Activated CD8-positive, alpha-beta memory T cell treated with anti-CD3 and anti-CD28 coated beads, Interleukin-2, amount 50 U/mL, for 1 hour (primary cell): ENCODE results near the gene BNIP5.

Experiments
- DNase-seq: peaks from one replicate; pipeline ENCODE4 v3.0.0-alpha.2; 2020; ENCODE audit errors: extremely low read depth

Gene BNIP5

GRCh38 chr6:36336779-36337241 lies at the start of gene BNIP5:
Gene BNIP5 (minus strand): TSS chr6:36336888. CDS start chr6:36330690, 6,198 bp downstream.
- no peak for DNase-seq

- no peak for DNase-seq
Measured at GRCh38 chr6:36384095-36384494, 47.4 kb upstream of the BNIP5 start.

- no peak for DNase-seq
Measured at GRCh38 chr6:36383606-36384005, 46.9 kb upstream of the BNIP5 start.

GRCh38 chr6:36382976-36383375 lies 46.3 kb upstream of the BNIP5 start:
- DNase-seq = no peak

- DNase-seq = no peak
Measured at GRCh38 chr6:36381502-36382389, 45.1 kb upstream of the BNIP5 start.

GRCh38 chr6:36380166-36380565 lies 43.5 kb upstream of the BNIP5 start:
- no peak for DNase-seq

GRCh38 chr6:36378936-36379335 lies 42.2 kb upstream of the BNIP5 start:
- no peak for DNase-seq

GRCh38 chr6:36378243-36378920 lies 41.7 kb upstream of the BNIP5 start:
- no peak for DNase-seq

- no peak for DNase-seq
Measured at GRCh38 chr6:36377594-36377993, 40.9 kb upstream of the BNIP5 start.

- no peak for DNase-seq
Measured at GRCh38 chr6:36376742-36377141, 40.1 kb upstream of the BNIP5 start.

- no peak for DNase-seq
Measured at GRCh38 chr6:36376183-36376582, 39.5 kb upstream of the BNIP5 start.

- no peak for DNase-seq
Measured at GRCh38 chr6:36375644-36376155, 39.0 kb upstream of the BNIP5 start.

GRCh38 chr6:36374972-36375371 lies 38.3 kb upstream of the BNIP5 start:
- DNase-seq = no peak

- DNase-seq = no peak
Measured at GRCh38 chr6:36374194-36374593, 37.5 kb upstream of the BNIP5 start.

GRCh38 chr6:36373368-36374019 lies 36.8 kb upstream of the BNIP5 start:
- DNase-seq = no peak

GRCh38 chr6:36372088-36372487 lies 35.4 kb upstream of the BNIP5 start:
- no peak for DNase-seq

GRCh38 chr6:36371211-36371610 lies 34.5 kb upstream of the BNIP5 start:
- no peak for DNase-seq

- DNase-seq = no peak
Measured at GRCh38 chr6:36370638-36371037, 34.0 kb upstream of the BNIP5 start.

GRCh38 chr6:36368921-36369865 lies 32.5 kb upstream of the BNIP5 start:
- DNase-seq = no peak

GRCh38 chr6:36368421-36368820 lies 31.7 kb upstream of the BNIP5 start:
- no peak for DNase-seq

GRCh38 chr6:36367743-36368142 lies 31.1 kb upstream of the BNIP5 start:
- DNase-seq = no peak
